ENCODE data around the gene PRR23E. TPM values are rescaled to one million over a fixed set of nuclear protein-coding genes. Genes with fewer than 3 reads are reported as not detected.

The PRR23E gene
- polyA plus RNA-seq, 1 donor from 2014 or later = not detected

GRCh38 chr3:127185268-127185667 lies 7.7 kb upstream of the PRR23E start:
- no peaks in the 10 kb centered on the region for H3K9me3 ChIP-seq (ENCODE audit: low read length)
- H3K27ac ChIP-seq (ENCODE audit: low read length) = no peak overlapping the region
- H3K27me3 ChIP-seq (ENCODE audit: insufficient read depth, low read depth, low read length) = no peaks in the 10 kb centered on the region
- no peaks in the 10 kb centered on the region for H3K36me3 ChIP-seq (ENCODE audit: insufficient read depth, low read length)
- H2AFZ ChIP-seq (ENCODE audit: low read depth, low read length) = no peak overlapping the region
- no peaks in the 10 kb centered on the region for H3K9me2 ChIP-seq (ENCODE audit: insufficient read depth, low read length)
- no peaks in the 10 kb centered on the region for H4K20me1 ChIP-seq (ENCODE audit: insufficient read depth)
- H3K79me2 ChIP-seq (replicated peaks; ENCODE audit: insufficient read depth, low read length) = no peaks in the 10 kb centered on the region
- no peaks in the 10 kb centered on the region for H3F3A ChIP-seq (ENCODE audit: insufficient read depth, low read length, poor library complexity, severe bottlenecking)
- no peak overlapping the region for H3K9ac ChIP-seq (ENCODE audit: low read length)
- no peak for TF ChIP-seq MXI1 (conservative IDR thresholded peaks at IDR 0.05; ENCODE audit: poor library complexity, severe bottlenecking)
- no peak for TF ChIP-seq SMC3 (conservative IDR thresholded peaks at IDR 0.05; ENCODE audit: poor library complexity)
- no peak for TF ChIP-seq CTCF (IDR thresholded peaks at IDR 0.05; ENCODE audit: poor library complexity, severe bottlenecking)
- TF ChIP-seq POLR2AphosphoS5 (IDR thresholded peaks at IDR 0.05) = no peak
- no peak for TF ChIP-seq RAD21 (conservative IDR thresholded peaks at IDR 0.05)
- no peak for TF ChIP-seq TAF1 (IDR thresholded peaks at IDR 0.05; ENCODE audit: low read depth)
- no peak for TF ChIP-seq REST (IDR thresholded peaks at IDR 0.05; ENCODE audit: borderline replicate concordance)
- no peak for TF ChIP-seq EZH2 (IDR thresholded peaks at IDR 0.05; ENCODE audit: borderline replicate concordance, insufficient read depth, low read length, poor library complexity, severe bottlenecking)
- no peak for TF ChIP-seq EP300 (conservative IDR thresholded peaks at IDR 0.05; ENCODE audit: poor library complexity, severe bottlenecking)
- no peak overlapping the region for H3K4me3 ChIP-seq (ENCODE audit: low read length)
- no peak overlapping the region for H3K4me2 ChIP-seq (ENCODE audit: low read length)

GRCh38 chr3:127185962-127186674 lies 6.8 kb upstream of the PRR23E start:
- Histone ChIP-seq H2AFZ (ENCODE audit: low read depth, low read length) (no peak overlapping the region), H3K9me2 (ENCODE audit: insufficient read depth, low read length) (no peaks in the 10 kb centered on the region), H3K27ac (ENCODE audit: low read length) (no peak overlapping the region), H3K9me3 (ENCODE audit: low read length) (no peaks in the 10 kb centered on the region), H3K79me2 (replicated peaks; ENCODE audit: insufficient read depth, low read length) (no peaks in the 10 kb centered on the region), H3K27me3 (ENCODE audit: insufficient read depth, low read depth, low read length) (no peaks in the 10 kb centered on the region), H3K4me3 (ENCODE audit: low read length) (no peak overlapping the region), H4K20me1 (ENCODE audit: insufficient read depth) (no peaks in the 10 kb centered on the region), H3F3A (ENCODE audit: insufficient read depth, low read length, poor library complexity, severe bottlenecking) (no peaks in the 10 kb centered on the region), H3K36me3 (ENCODE audit: insufficient read depth, low read length) (no peaks in the 10 kb centered on the region), H3K9ac (ENCODE audit: low read length) (no peak overlapping the region), H3K4me2 (ENCODE audit: low read length) (no peak overlapping the region)
- TF ChIP-seq CTCF (IDR thresholded peaks at IDR 0.05; ENCODE audit: poor library complexity, severe bottlenecking) = no peak
- TF ChIP-seq MXI1 (conservative IDR thresholded peaks at IDR 0.05; ENCODE audit: poor library complexity, severe bottlenecking) = no peak
- no peak for TF ChIP-seq EZH2 (IDR thresholded peaks at IDR 0.05; ENCODE audit: borderline replicate concordance, insufficient read depth, low read length, poor library complexity, severe bottlenecking)
- no peak for TF ChIP-seq RAD21 (conservative IDR thresholded peaks at IDR 0.05)
- TF ChIP-seq POLR2AphosphoS5 (IDR thresholded peaks at IDR 0.05) = no peak
- no peak for TF ChIP-seq SMC3 (conservative IDR thresholded peaks at IDR 0.05; ENCODE audit: poor library complexity)
- no peak for TF ChIP-seq TAF1 (IDR thresholded peaks at IDR 0.05; ENCODE audit: low read depth)
- no peak for TF ChIP-seq EP300 (conservative IDR thresholded peaks at IDR 0.05; ENCODE audit: poor library complexity, severe bottlenecking)
- no peak for TF ChIP-seq REST (IDR thresholded peaks at IDR 0.05; ENCODE audit: borderline replicate concordance)
